Astrocyte of the cerebellum (primary cell): ENCODE data around the gene DOCK2.

Experiments
- DNase-seq: peaks from one replicate; pipeline ENCODE4 v3.0.0-alpha.2; 2011; ENCODE audit warnings: low read depth
- H3K4me3 ChIP-seq: 2 replicates; pipeline ENCODE4 v1.5.1; 2011; ENCODE audit warnings: mild to moderate bottlenecking, low read depth, low read length, moderate library complexity
- CTCF ChIP-seq: IDR thresholded peaks from 2 replicates; pipeline ENCODE4 v1.5.1; 2012; ENCODE audit warnings: low read length, low read depth, moderate library complexity, mild to moderate bottlenecking; ENCODE audit errors: missing control alignments
- in situ Hi-C: cut with HindIII; loops from 2 replicates; pipeline ENCODE4 v1.10.0; 2017; ENCODE audit warnings: low sequenced_read_pairs

The DOCK2 gene

GRCh38 chr5:170111088-170111785 is 474.2 kb downstream of the DOCK2 start:
- DNase-seq: no peak
- no peak for TF ChIP-seq CTCF

GRCh38 chr5:170112876-170113521 is 475.9 kb downstream of the DOCK2 start:
- no peak for TF ChIP-seq CTCF
- in situ Hi-C loops: no loop called here
- H3K4me3 ChIP-seq: no peak overlapping the region
- no peak for DNase-seq

More at GRCh38 chr5:170111088-170111785, 474.2 kb downstream of the DOCK2 start:
- H3K4me3 ChIP-seq: no peak overlapping the region
- in situ Hi-C loops: no loop called here

- in situ Hi-C loops: no loop called here
- DNase-seq: no peak
- no peak overlapping the region for H3K4me3 ChIP-seq
- TF ChIP-seq CTCF: no peak
Measured at GRCh38 chr5:170113522-170113900, 476.4 kb downstream of the DOCK2 start.

GRCh38 chr5:170114271-170114670 is 477.2 kb downstream of the DOCK2 start:
- DNase-seq: no peak
- no peak for TF ChIP-seq CTCF
- no peak overlapping the region for H3K4me3 ChIP-seq
- in situ Hi-C loops: no loop called here

- no peak for TF ChIP-seq CTCF
- in situ Hi-C loops: no loop called here
- DNase-seq: no peak
- no peak overlapping the region for H3K4me3 ChIP-seq
Measured at GRCh38 chr5:170115925-170116324, 478.9 kb downstream of the DOCK2 start.

- no peak for TF ChIP-seq CTCF
- in situ Hi-C loops: no loop called here
- DNase-seq: no peak
- no peak overlapping the region for H3K4me3 ChIP-seq
Measured at GRCh38 chr5:170117736-170118135, 480.7 kb downstream of the DOCK2 start.
